ENCODE measurements around the gene NOX5. TPM values are rescaled to one million over a fixed set of nuclear protein-coding genes. Genes with fewer than 3 reads are reported as not detected.

NOX5 gene
- total RNA-seq, 1 donor from 2014 or later, result 0.17 TPM

GRCh38 chr15:69089258-69089657, 74.8 kb downstream of the NOX5 start:
- Histone ChIP-seq H3K27me3 (ENCODE audit: control insufficient read depth, insufficient read depth, low read length) (peaks cover 2% of the 10 kb centered on the region), H3K4me3 (ENCODE audit: low read depth, low read length) (no peak overlapping the region), H3K36me3 (ENCODE audit: control insufficient read depth, insufficient read depth, low read length) (no peaks in the 10 kb centered on the region)
- TF ChIP-seq CTCF (IDR thresholded peaks at IDR 0.05; ENCODE audit: insufficient read depth, low read length, poor library complexity, severe bottlenecking), result no peak
- DNase-seq (ENCODE audit: low read depth), result no peak

- Histone ChIP-seq H3K4me3 (ENCODE audit: low read depth, low read length) (no peak overlapping the region), H3K36me3 (ENCODE audit: control insufficient read depth, insufficient read depth, low read length) (no peaks in the 10 kb centered on the region), H3K27me3 (ENCODE audit: control insufficient read depth, insufficient read depth, low read length) (peaks cover under 1% of the 10 kb centered on the region)
- peak; percentile 21 for DNase-seq (ENCODE audit: low read depth)
- no peak for TF ChIP-seq CTCF (IDR thresholded peaks at IDR 0.05; ENCODE audit: insufficient read depth, low read length, poor library complexity, severe bottlenecking)
Observed at GRCh38 chr15:69090197-69090948, 75.9 kb downstream of the NOX5 start.

GRCh38 chr15:69091654-69092053, 77.2 kb downstream of the NOX5 start:
- DNase-seq (ENCODE audit: low read depth), result no peak
- Histone ChIP-seq H3K36me3 (ENCODE audit: control insufficient read depth, insufficient read depth, low read length) (no peaks in the 10 kb centered on the region), H3K27me3 (ENCODE audit: control insufficient read depth, insufficient read depth, low read length) (no peaks in the 10 kb centered on the region), H3K4me3 (ENCODE audit: low read depth, low read length) (no peak overlapping the region)
- no peak for TF ChIP-seq CTCF (IDR thresholded peaks at IDR 0.05; ENCODE audit: insufficient read depth, low read length, poor library complexity, severe bottlenecking)

GRCh38 chr15:69092159-69092558, 77.7 kb downstream of the NOX5 start:
- no peak for TF ChIP-seq CTCF (IDR thresholded peaks at IDR 0.05; ENCODE audit: insufficient read depth, low read length, poor library complexity, severe bottlenecking)
- Histone ChIP-seq H3K27me3 (ENCODE audit: control insufficient read depth, insufficient read depth, low read length) (no peaks in the 10 kb centered on the region), H3K36me3 (ENCODE audit: control insufficient read depth, insufficient read depth, low read length) (no peaks in the 10 kb centered on the region), H3K4me3 (ENCODE audit: low read depth, low read length) (no peak overlapping the region)
- peak; percentile 54 for DNase-seq (ENCODE audit: low read depth)

GRCh38 chr15:69093127-69093526, 78.6 kb downstream of the NOX5 start:
- H3K27me3 ChIP-seq (ENCODE audit: control insufficient read depth, insufficient read depth, low read length), result no peaks in the 10 kb centered on the region
- H3K36me3 ChIP-seq (ENCODE audit: control insufficient read depth, insufficient read depth, low read length), result no peaks in the 10 kb centered on the region
- TF ChIP-seq CTCF (IDR thresholded peaks at IDR 0.05; ENCODE audit: insufficient read depth, low read length, poor library complexity, severe bottlenecking), result no peak
- no peak overlapping the region for H3K4me3 ChIP-seq (ENCODE audit: low read depth, low read length)
- no peak for DNase-seq (ENCODE audit: low read depth)

- no peak for TF ChIP-seq CTCF (IDR thresholded peaks at IDR 0.05; ENCODE audit: insufficient read depth, low read length, poor library complexity, severe bottlenecking)
- DNase-seq (ENCODE audit: low read depth), result no peak
- no peaks in the 10 kb centered on the region for H3K27me3 ChIP-seq (ENCODE audit: control insufficient read depth, insufficient read depth, low read length)
Observed at GRCh38 chr15:69093614-69094013, 79.1 kb downstream of the NOX5 start.

More at GRCh38 chr15:69093614-69094013, 79.1 kb downstream of the NOX5 start:
- H3K36me3 ChIP-seq (ENCODE audit: control insufficient read depth, insufficient read depth, low read length), result no peaks in the 10 kb centered on the region
- no peak overlapping the region for H3K4me3 ChIP-seq (ENCODE audit: low read depth, low read length)

Data from kidney epithelial cell (primary cell).